IPS DF 19.7 (cell line): Measurements from ENCODE around the gene C9.
"Not testable (repeated sequence)": the region's sequence is repeated elsewhere in the genome, so short reads cannot be mapped to it uniquely, and the experiment has no call there.

Source experiments
- DNase-seq: peaks from one replicate; pipeline ENCODE4 v3.0.0-alpha.2; 2013; ENCODE audit warnings: low read depth, low spot score

C9 gene

GRCh38 chr5:39373791-39374190, 9.5 kb upstream of the C9 start:
- DNase-seq, result no peak

- DNase-seq, result no peak
These were observed 7.0 kb upstream of the C9 start for GRCh38 chr5:39371367-39371635.

- DNase-seq, result no peak
These were observed 6.5 kb upstream of the C9 start for GRCh38 chr5:39370555-39371366.

- DNase-seq, result no peak
These were observed 5.0 kb upstream of the C9 start for GRCh38 chr5:39369123-39369815.

- DNase-seq, result no peak
These were observed 3.8 kb upstream of the C9 start for GRCh38 chr5:39368116-39368515.

- DNase-seq, result no peak
These were observed 3.4 kb upstream of the C9 start for GRCh38 chr5:39367711-39368110.

- no peak for DNase-seq
These were observed 1.1 kb downstream of the C9 start for GRCh38 chr5:39363217-39363616.

GRCh38 chr5:39362646-39363045, 1.6 kb downstream of the C9 start:
- DNase-seq, result no peak

- DNase-seq, result no peak
These were observed 3.0 kb downstream of the C9 start for GRCh38 chr5:39361306-39361705.

GRCh38 chr5:39360471-39361111, 3.7 kb downstream of the C9 start:
- DNase-seq, result no peak

GRCh38 chr5:39356263-39356662, 8.0 kb downstream of the C9 start:
- no peak for DNase-seq

- DNase-seq, result no peak
These were observed 9.0 kb downstream of the C9 start for GRCh38 chr5:39355324-39355723.

- no peak for DNase-seq
These were observed 10.4 kb downstream of the C9 start for GRCh38 chr5:39353717-39354399.

- no peak for DNase-seq
These were observed 11.3 kb downstream of the C9 start for GRCh38 chr5:39352951-39353350.

GRCh38 chr5:39352170-39352569, 12.1 kb downstream of the C9 start:
- no peak for DNase-seq

GRCh38 chr5:39349484-39349883, 14.8 kb downstream of the C9 start:
- no peak for DNase-seq

- no peak for DNase-seq
These were observed 21.8 kb downstream of the C9 start for GRCh38 chr5:39342460-39342859.

- DNase-seq, result no peak
These were observed 22.4 kb downstream of the C9 start for GRCh38 chr5:39341896-39342295.

GRCh38 chr5:39340506-39340905, 23.8 kb downstream of the C9 start:
- no peak for DNase-seq

- no peak for DNase-seq
These were observed 26.9 kb downstream of the C9 start for GRCh38 chr5:39337252-39337915.

GRCh38 chr5:39334296-39334695, 30.0 kb downstream of the C9 start:
- DNase-seq, result not testable (repeated sequence)

- DNase-seq, result no peak
These were observed 31.2 kb downstream of the C9 start for GRCh38 chr5:39333104-39333503.
